Brain microvascular endothelial cell (primary cell): Measurements from ENCODE around the gene SEC63.

Experiments
- DNase-seq: peaks from one replicate; pipeline ENCODE4 v3.0.0-alpha.2; 2020
- H3K27ac ChIP-seq: fragments of 250-450 bp; sonication (Bioruptor Pico); 2 replicates; pipeline ENCODE4 v1.5.1; 2020; ENCODE audit warnings: mild to moderate bottlenecking, moderate library complexity
- H3K27me3 ChIP-seq: fragments of 250-450 bp; sonication (Bioruptor Pico); replicated peaks from 2 replicates; pipeline ENCODE4 v1.5.1; 2020; ENCODE audit warnings: mild to moderate bottlenecking
- H3K36me3 ChIP-seq: fragments of 250-450 bp; sonication (Bioruptor Pico); replicated peaks from 2 replicates; pipeline ENCODE4 v1.5.1; 2020; ENCODE audit warnings: mild to moderate bottlenecking
- H3K4me3 ChIP-seq: 2 replicates; pipeline ENCODE4 v1.5.1; 2011; ENCODE audit warnings: low read depth, mild to moderate bottlenecking, control low read depth, low read length, moderate library complexity
- CTCF ChIP-seq: IDR thresholded peaks from 2 replicates; pipeline ENCODE4 v1.5.1; 2011; ENCODE audit warnings: low read depth, mild to moderate bottlenecking, moderate library complexity, low read length, control low read depth, inconsistent platforms; ENCODE audit errors: missing control alignments
- in situ Hi-C: cut with HindIII; loops from 2 replicates; pipeline ENCODE4 v1.10.0; 2017; ENCODE audit warnings: low sequenced_read_pairs, low pct_ligation_motif_present

SEC63 gene

DNA sequence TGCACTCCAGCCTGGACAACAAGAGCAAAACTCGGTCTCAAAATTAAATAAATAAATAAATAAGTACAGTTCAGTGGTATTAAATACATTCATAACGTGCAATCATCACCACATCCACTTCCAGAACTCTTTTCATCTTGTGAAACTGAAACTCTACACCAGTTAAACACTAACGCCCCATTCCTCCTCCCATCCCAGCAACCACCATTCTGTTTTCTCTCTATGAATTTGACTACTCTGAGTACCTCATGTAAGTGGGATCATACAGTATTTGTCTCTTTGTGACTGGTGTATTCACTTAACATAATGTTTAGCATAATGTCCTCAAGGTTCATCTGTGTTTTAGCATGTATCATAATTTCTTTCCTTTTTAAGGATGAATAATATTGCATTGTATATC lies 104.8 kb downstream of the SEC63 start:
- in situ Hi-C loops = no loop called here
- Histone ChIP-seq H3K27me3 (no peaks in the 10 kb centered on the region), H3K4me3 (no peak overlapping the region), H3K27ac (no peak overlapping the region), H3K36me3 (no peaks in the 10 kb centered on the region)
- no peak for DNase-seq
- no peak for TF ChIP-seq CTCF

DNA sequence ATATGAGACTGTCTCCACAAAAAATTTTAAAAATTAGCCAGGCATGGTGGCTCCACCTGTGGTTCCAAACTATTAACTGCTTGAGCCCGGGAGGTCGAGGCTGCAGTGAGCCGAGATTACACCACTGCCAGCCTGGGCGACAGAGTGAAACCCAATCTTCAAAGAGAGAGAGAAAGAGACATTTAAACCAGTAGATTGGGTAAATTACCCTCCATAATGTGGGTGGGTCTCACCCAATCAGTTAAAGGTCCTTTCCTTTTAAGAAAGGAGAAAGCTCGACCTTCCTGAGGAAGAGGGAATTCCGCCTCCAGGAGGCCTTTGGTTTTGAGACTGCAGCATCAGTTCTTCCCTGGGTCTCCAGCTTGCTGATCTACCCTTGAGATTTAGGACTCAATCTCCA lies 108.7 kb downstream of the SEC63 start:
- H3K27me3 ChIP-seq = no peaks in the 10 kb centered on the region
- no peak for DNase-seq
- no peak for TF ChIP-seq CTCF
- in situ Hi-C loops = no loop called here
- no peak overlapping the region for H3K4me3 ChIP-seq
- no peaks in the 10 kb centered on the region for H3K36me3 ChIP-seq
- H3K27ac ChIP-seq = no peak overlapping the region

DNA sequence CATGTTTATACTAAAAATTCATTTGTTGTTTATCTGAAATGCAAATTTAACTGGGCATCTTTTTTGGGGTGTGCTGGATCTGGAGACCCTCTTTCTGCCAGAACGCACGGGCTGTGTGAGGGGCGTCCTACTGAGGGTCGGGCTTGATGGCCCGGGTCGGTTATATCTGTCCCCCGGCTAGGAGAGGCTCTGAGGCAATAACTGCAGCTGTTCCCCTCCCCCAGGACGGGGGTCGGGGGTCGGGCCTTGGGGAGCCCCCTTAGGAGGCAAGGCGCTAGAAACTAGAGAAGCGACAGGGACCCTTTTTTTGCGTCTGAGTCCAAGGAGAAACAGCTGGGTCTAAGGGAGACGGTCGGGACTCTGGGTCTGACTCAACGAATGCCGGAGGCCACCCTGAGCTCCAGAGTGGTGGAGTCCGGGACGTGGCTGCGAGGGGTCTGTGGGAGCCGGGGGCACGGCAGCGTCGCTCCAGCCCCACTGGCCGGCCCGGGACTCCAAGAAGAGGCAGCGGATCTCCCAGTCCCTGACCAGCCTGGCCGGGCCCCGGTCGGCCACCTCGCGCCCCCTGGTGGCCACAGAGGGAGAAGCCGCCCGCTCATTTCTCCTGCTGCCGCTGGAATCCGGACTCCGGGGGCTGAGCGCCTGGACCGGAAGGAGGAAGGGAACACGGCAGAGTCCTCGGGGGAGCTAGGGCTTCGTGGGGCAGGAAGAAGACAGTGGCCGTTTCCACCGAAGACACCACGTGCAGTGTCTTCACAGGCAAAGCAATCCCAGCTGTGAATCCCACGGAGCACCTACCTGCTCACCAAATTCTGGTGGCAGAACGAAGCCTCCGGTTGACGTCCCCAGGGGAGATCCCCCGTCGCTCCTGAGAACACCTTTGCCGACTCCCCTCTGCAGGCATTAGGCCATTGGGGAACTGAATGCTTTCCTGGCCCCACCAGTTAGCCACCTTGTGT lies 109.9 kb downstream of the SEC63 start:
- peak; percentile 72 for DNase-seq
- H3K27me3 ChIP-seq = no peaks in the 10 kb centered on the region
- H3K36me3 ChIP-seq = no peaks in the 10 kb centered on the region
- in situ Hi-C loops = no loop called here
- peak; percentile 92 for TF ChIP-seq CTCF
- peak overlapping the region; percentile 57 for H3K4me3 ChIP-seq
- H3K27ac ChIP-seq = no peak overlapping the region

- H3K36me3 ChIP-seq = no peaks in the 10 kb centered on the region
- in situ Hi-C loops = no loop called here
Observed at GRCh38 chr6:107846262-107846795, 111.7 kb downstream of the SEC63 start.

GRCh38 chr6:107845777-107846176 lies 112.2 kb downstream of the SEC63 start:
- no peak overlapping the region for H3K4me3 ChIP-seq
- no peaks in the 10 kb centered on the region for H3K36me3 ChIP-seq
- no peaks in the 10 kb centered on the region for H3K27me3 ChIP-seq
- H3K27ac ChIP-seq = no peak overlapping the region
- DNase-seq = no peak
- in situ Hi-C loops = no loop called here
- no peak for TF ChIP-seq CTCF

More at GRCh38 chr6:107846262-107846795, 111.7 kb downstream of the SEC63 start:
- TF ChIP-seq CTCF = no peak
- H3K27ac ChIP-seq = no peak overlapping the region
- H3K4me3 ChIP-seq = no peak overlapping the region
- no peaks in the 10 kb centered on the region for H3K27me3 ChIP-seq
- no peak for DNase-seq
